ENCODE measurements around the gene GOLIM4. TPM values are rescaled to one million over a fixed set of nuclear protein-coding genes. Genes with fewer than 3 reads are reported as not detected.

Gene GOLIM4
- total RNA-seq, 1 experiment from 2014 or later, result 24.6 TPM

DNA sequence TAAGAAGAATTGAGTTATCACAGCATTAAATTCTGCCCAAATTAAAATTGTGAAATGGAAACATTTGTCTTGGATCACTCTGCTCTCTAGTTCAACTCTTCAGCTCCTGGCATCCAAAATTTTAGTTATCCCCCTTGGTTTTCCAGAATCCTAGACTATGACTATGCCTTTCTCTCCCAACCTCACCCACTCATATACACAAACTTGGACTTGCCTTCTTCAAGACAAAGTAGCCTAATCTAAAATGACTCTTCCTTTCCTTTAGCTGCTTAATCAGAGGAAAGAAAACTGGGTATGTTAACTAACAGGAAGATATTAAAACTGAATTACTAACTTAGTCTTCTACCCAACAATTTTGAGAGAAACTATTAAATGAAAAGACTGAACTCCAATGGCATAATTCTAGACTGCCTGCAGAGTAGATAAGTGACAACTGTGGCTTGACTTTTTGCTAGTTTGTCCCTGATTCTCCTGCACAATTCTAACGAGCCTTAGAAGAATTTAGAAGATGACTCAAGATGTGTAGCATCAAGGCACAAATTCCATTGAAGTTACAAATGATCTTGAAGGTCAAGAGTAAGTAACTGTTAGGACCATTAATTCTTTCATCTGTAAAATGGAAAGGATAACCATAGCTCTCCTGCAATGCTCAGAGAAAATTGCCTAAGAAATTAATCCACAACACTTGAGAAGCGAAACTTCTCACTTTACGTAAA is 5.2 kb upstream of the GOLIM4 start:
- no peaks in the 10 kb centered on the region for H3K9me3 ChIP-seq (ENCODE audit: control insufficient read depth, low read depth, low read length)
- DNase-seq, result no peak
- no peak overlapping the region for H3K4me3 Mint-ChIP-seq

More for the DNA sequence above, 5.2 kb upstream of the GOLIM4 start:
- H2BK15ac ChIP-seq (ENCODE audit: low read depth, low read length), result no peak overlapping the region
- Mint-ChIP-seq H3K9me3 (no peaks in the 10 kb centered on the region), H3K36me3 (ENCODE audit: insufficient read depth in 1 of 3, low read depth in 3 of 3) (no peaks in the 10 kb centered on the region), H3K4me1 (peaks cover 7 to 14% of the 10 kb centered on the region in 2 experiments), H3K27me3 (ENCODE audit: low read depth) (no peaks in the 10 kb centered on the region; the same call in 1 of the 2 replicates), H3K27ac (no peak overlapping the region)
- no peak overlapping the region for H2BK5ac ChIP-seq (ENCODE audit: insufficient read length, low read length)
- no peak overlapping the region for H3K18ac ChIP-seq (ENCODE audit: insufficient read length, low read depth, low read length)
- no peak overlapping the region for H3K14ac ChIP-seq (ENCODE audit: insufficient read depth, low read length)
- no peak overlapping the region for H2AFZ ChIP-seq (ENCODE audit: low read length)
- no peak overlapping the region for H4K8ac ChIP-seq (replicated peaks; ENCODE audit: insufficient read length, low read depth, low read length)
- H3K56ac ChIP-seq (ENCODE audit: insufficient read length, low read depth, low read length), result no peak overlapping the region
- no peak overlapping the region for H3T11ph ChIP-seq (ENCODE audit: low read length)
- no peak overlapping the region for H3K4ac ChIP-seq (ENCODE audit: low read depth, low read length)
- no peak overlapping the region for H2BK20ac ChIP-seq (ENCODE audit: low read depth, low read length, poor library complexity, severe bottlenecking)
- H4K5ac ChIP-seq (ENCODE audit: insufficient read length, low read depth, low read length), result no peak overlapping the region
- H2BK120ac ChIP-seq (ENCODE audit: low read depth, low read length, poor library complexity, severe bottlenecking), result no peak overlapping the region
- WGBS (ENCODE audit: extremely low coverage, insufficient read length, low lambda C conversion rate), result no CpG with 5 or more reads among the region's 3 CpGs
- no peaks in the 10 kb centered on the region for H3K4me1 ChIP-seq (ENCODE audit: insufficient read depth, low read length)
- H3K4me2 ChIP-seq (ENCODE audit: insufficient read depth, insufficient read length, low read length), result no peak overlapping the region
- no peak overlapping the region for H3K27ac ChIP-seq (ENCODE audit: insufficient read length, low read depth, low read length)
- TF ChIP-seq, protein P1, sequence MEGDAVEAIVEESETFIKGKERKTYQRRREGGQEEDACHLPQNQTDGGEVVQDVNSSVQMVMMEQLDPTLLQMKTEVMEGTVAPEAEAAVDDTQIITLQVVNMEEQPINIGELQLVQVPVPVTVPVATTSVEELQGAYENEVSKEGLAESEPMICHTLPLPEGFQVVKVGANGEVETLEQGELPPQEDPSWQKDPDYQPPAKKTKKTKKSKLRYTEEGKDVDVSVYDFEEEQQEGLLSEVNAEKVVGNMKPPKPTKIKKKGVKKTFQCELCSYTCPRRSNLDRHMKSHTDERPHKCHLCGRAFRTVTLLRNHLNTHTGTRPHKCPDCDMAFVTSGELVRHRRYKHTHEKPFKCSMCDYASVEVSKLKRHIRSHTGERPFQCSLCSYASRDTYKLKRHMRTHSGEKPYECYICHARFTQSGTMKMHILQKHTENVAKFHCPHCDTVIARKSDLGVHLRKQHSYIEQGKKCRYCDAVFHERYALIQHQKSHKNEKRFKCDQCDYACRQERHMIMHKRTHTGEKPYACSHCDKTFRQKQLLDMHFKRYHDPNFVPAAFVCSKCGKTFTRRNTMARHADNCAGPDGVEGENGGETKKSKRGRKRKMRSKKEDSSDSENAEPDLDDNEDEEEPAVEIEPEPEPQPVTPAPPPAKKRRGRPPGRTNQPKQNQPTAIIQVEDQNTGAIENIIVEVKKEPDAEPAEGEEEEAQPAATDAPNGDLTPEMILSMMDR (conservative IDR thresholded peaks at IDR 0.05), result no peak
- H2AK5ac ChIP-seq (ENCODE audit: insufficient read length, low read length), result no peak overlapping the region
- no peaks in the 10 kb centered on the region for H3K27me3 ChIP-seq (ENCODE audit: insufficient read depth, low read length)
- no peak overlapping the region for H2BK12ac ChIP-seq (ENCODE audit: insufficient read length, low read depth, low read length)
- H3K9ac ChIP-seq (ENCODE audit: extremely low read depth, insufficient read length, low read length), result no peak overlapping the region
- H4K91ac ChIP-seq (ENCODE audit: insufficient read length, low read depth, low read length), result no peak overlapping the region
- no peaks in the 10 kb centered on the region for H3K79me2 ChIP-seq (ENCODE audit: insufficient read depth, low read length)
- peaks cover 4% of the 10 kb centered on the region for H3K23me2 ChIP-seq (ENCODE audit: insufficient read length, low read depth, low read length, poor library complexity, severe bottlenecking)
- H3K79me1 ChIP-seq (ENCODE audit: insufficient read depth, low read depth, low read length, poor library complexity, severe bottlenecking), result no peaks in the 10 kb centered on the region
- H3K23ac ChIP-seq (ENCODE audit: insufficient read length, low read depth, low read length), result no peak overlapping the region
- H4K20me1 ChIP-seq (ENCODE audit: control insufficient read depth, insufficient read depth, insufficient read length), result no peaks in the 10 kb centered on the region
